Ascending aorta (tissue), 2 donors: ENCODE measurements around the gene PPARA. TPM values are rescaled to one million over a fixed set of nuclear protein-coding genes. Genes with fewer than 3 reads are reported as not detected.

ENCODE experiments used
- DNase-seq, 2 donors: peaks; one replicate each; pipeline ENCODE4 v3.0.0-alpha.2; 2019; ENCODE audit warnings: low spot score in 2 of 2
- H3K27ac ChIP-seq, 2 donors: fragments of 200-600 bp; sonication (generic); one replicate each; pipeline ENCODE4 v1.5.1; 2016 to 2017; ENCODE audit warnings: mild to moderate bottlenecking in 1 of 2
- H3K27me3 ChIP-seq: fragments of 200-600 bp; sonication (generic); one replicate; pipeline ENCODE4 v1.5.1; 2017
- H3K36me3 ChIP-seq, 2 donors: fragments of 200-600 bp; sonication (generic); one replicate each; pipeline ENCODE4 v1.5.1; 2016
- H3K4me1 ChIP-seq, 2 donors: fragments of 200-600 bp; sonication (generic); one replicate each; pipeline ENCODE4 v1.5.1; 2016 to 2017; ENCODE audit warnings: mild to moderate bottlenecking in 1 of 2
- H3K4me3 ChIP-seq, 2 donors: fragments of 200-600 bp; sonication (generic); one replicate each; pipeline ENCODE4 v1.5.1; 2016 to 2017; ENCODE audit warnings: mild to moderate bottlenecking in 1 of 2
- H3K9me3 ChIP-seq, 2 donors: fragments of 200-600 bp; sonication (generic); one replicate each; pipeline ENCODE4 v1.5.1; 2016
- CTCF ChIP-seq, 3 experiments: fragments of 200-600 bp in 2 of 3; fragments of 450-650 bp in 1 of 3; sonication (generic) in 2 of 3; IDR thresholded peaks; one replicate each; pipeline ENCODE4 v1.5.1; 2016 to 2019; ENCODE audit warnings: antibody characterized with exemption in 3 of 3, mild to moderate bottlenecking in 1 of 3, moderate library complexity in 1 of 3
- intact Hi-C: fragments of 100-400 bp; cut with DNase I; formaldehyde crosslinking; loops from one replicate; pipeline ENCODE4 v1.15.1; 2023
- total RNA-seq: library from RNA; depleted of rRNA; stranded (reverse); fragments of >200 nt; gene quantifications from one replicate; pipeline ENCODE4 v1.1.0, GENCODE V29; 2016

PPARA gene
- total RNA-seq, 1 donor from 2014 or later: 20.1 TPM

DNA sequence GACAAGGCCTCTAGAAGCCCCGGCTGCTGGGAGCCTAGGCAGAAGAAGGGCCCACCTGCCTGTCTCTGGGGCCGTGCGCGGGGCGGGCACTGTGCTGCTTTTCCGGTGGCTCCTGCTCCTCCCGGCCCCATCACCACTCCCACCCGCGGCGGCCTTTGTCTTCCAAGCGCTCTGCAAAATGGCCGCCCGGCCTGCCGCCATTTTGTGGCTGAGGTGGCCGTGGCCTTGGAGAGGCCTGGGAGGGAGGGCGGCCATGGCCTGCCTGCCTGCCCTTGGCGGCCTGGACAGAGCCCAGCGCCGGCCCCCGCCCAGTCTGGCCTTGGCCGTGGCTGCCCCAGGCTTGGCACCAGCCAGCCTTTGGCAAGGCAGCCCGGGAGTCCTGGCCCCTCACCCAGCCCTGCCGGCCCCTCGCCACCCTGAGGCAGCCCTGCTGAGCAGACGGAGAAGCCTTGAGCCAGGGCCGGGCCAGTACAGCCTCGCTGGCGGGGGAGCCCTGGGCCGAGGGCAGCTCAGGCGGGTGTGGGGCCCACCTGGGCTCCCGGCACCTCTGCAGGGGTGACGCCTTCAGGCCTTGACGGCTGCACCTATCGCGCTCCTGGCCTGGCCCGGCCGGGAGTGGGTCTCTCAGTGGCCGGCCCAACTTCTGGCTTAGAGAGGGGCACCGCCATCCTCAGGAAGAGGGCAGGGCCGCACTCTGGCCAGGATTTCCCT, 46.0 kb upstream of the PPARA start:
- intact Hi-C loops: loop anchor here (1.0 to 10.0 kb wide), 2 partner anchors 16 to 50 kb away; no protein-coding TSS in a partner anchor
- no peaks in the 10 kb centered on the region for H3K9me3 ChIP-seq
- H3K4me3 ChIP-seq: peak overlapping the region in 1 of 2 donors; percentile 32
- peaks cover 48 to 49% of the 10 kb centered on the region in 2 donors for H3K36me3 ChIP-seq
- no peak for DNase-seq
- peaks cover 51 to 73% of the 10 kb centered on the region in 2 donors for H3K4me1 ChIP-seq
- H3K27ac ChIP-seq: peak overlapping the region; percentile 94 to 100
- TF ChIP-seq CTCF (IDR thresholded peaks at IDR 0.05): peak in 2 of 3 experiments; percentile 15 to 23
- H3K27me3 ChIP-seq: no peaks in the 10 kb centered on the region

- Histone ChIP-seq H3K36me3 (peaks cover 48% of the 10 kb centered on the region in 2 donors), H3K4me1 (peaks cover 57 to 80% of the 10 kb centered on the region in 2 donors), H3K27ac (peak overlapping the region; percentile 94 to 100), H3K9me3 (no peaks in the 10 kb centered on the region), H3K27me3 (no peaks in the 10 kb centered on the region), H3K4me3 (peak overlapping the region in 1 of 2 donors; percentile 32)
- intact Hi-C loops: loop anchor here (1.0 to 10.0 kb wide), 3 partner anchors 17 to 50 kb away; no protein-coding TSS in a partner anchor
- no peak for DNase-seq
- no peak for TF ChIP-seq CTCF (IDR thresholded peaks at IDR 0.05)
Observed at GRCh38 chr22:46104881-46105493, 45.3 kb upstream of the PPARA start.

DNA sequence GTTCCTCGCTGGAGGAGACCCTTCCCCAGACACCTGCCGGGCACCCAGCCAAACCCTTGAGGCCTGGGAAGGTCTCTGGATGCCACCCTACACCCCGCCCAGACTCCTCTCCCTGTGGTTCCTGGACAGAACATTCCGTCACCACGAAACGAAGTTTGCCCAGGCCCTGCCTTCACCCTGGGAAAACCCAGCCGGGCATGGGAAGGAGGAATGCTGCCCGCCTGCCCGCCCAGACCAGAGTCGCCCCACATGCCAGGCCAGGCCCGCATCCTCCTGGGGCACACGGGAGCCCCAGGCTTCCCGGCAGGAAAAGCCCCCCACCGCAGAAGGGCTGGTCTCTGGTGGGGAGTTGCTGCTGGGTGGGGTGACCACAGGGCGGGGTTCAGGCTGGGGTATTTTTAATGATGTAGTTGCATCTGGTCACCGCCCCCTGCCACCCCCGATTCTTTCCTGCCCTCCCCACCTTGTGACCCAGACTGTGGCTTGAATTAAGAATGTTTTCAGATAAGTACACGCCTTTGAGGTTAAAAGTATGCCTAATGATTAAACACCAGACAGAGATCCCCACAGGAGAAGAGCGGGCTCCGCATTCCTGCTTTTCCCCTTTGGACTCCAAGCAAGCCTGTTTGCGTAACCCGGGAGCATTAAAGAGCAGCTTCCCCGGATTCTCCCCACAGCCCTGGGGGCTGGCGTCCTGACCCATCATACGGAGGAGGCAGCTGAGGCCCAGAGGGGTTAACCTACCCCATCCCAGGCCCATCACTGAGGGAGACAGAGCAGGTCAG, 44.6 kb upstream of the PPARA start:
- DNase-seq: no peak
- no peaks in the 10 kb centered on the region for H3K27me3 ChIP-seq
- no peak overlapping the region for H3K4me3 ChIP-seq
- peak overlapping the region; percentile 94 to 100 for H3K27ac ChIP-seq
- peaks cover 59 to 82% of the 10 kb centered on the region in 2 donors for H3K4me1 ChIP-seq
- TF ChIP-seq CTCF (IDR thresholded peaks at IDR 0.05): no peak
- intact Hi-C loops: loop anchor here (5.0 to 10.0 kb wide), 2 partner anchors 33 to 51 kb away; no protein-coding TSS in a partner anchor
- no peaks in the 10 kb centered on the region for H3K9me3 ChIP-seq
- peaks cover 48% of the 10 kb centered on the region in 2 donors for H3K36me3 ChIP-seq

DNA sequence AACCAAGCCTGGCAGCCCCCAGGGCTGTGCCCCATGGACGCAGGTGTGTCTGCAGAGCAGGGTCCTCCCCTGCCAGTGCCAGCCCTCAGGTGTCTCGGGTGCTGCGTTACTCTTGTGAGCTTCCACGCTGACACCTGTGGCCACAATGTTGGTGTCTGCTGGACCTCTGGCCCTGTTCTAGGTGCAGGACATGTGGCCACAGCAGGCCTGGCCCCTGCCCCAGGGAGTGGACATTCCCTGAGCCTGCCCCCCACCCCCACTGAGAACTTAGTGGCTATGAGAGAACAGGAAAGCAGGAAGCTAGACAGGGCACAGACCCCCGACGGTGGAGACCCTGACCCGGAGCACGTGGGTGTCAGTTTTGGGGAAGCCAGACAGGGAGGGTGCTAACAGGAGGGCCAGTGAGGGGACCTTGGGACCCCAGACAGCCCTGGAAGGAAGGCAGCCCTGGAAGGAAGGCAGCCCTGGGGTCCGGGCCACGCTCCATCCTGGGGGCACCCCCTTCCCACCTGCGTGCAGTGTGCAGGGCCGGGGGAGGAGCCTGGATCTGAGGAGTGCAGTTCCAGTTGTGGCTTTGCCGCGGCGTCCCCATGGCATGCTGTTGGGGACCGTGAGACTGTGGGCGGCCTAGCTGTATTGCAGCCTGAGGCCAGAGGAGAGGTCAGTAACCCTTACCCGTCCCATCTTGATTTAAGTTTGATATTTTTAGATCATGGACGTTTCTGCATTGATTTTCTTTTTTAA, 43.9 kb upstream of the PPARA start:
- DNase-seq: no peak
- TF ChIP-seq CTCF (IDR thresholded peaks at IDR 0.05): no peak
- no peaks in the 10 kb centered on the region for H3K9me3 ChIP-seq
- intact Hi-C loops: loop anchor here (5.0 to 10.0 kb wide), 2 partner anchors 34 to 52 kb away; no protein-coding TSS in a partner anchor
- no peak overlapping the region for H3K4me3 ChIP-seq
- no peaks in the 10 kb centered on the region for H3K27me3 ChIP-seq
- H3K4me1 ChIP-seq: peaks cover 63 to 87% of the 10 kb centered on the region in 2 donors
- H3K36me3 ChIP-seq: peaks cover 46% of the 10 kb centered on the region in 2 donors
- H3K27ac ChIP-seq: peak overlapping the region; percentile 94 to 100
